ENCODE data around the gene DDAH1.

DDAH1 gene

DNA sequence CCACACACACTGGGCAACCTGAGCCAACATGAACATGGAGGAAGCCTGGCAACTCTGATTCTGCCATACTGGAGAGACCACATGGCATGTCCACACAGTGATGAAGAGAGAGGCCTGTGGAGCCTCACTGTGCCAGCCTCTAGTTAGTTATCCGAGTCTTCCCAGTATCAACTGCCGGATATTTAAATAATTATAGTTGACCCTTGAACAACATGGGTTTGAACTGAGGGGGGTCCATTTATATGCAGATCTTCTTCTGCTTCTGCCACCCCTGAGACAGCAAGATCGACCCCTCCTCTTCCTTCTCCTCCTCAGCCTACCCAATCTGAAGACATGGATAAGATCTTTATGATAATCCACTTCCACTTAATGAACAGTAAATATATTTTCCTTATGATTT lies 27.8 kb downstream of the DDAH1 start:
- DNase-seq = no peak

GRCh38 chr1:85433096-85433495 lies 31.9 kb downstream of the DDAH1 start:
- DNase-seq = no peak

DNA sequence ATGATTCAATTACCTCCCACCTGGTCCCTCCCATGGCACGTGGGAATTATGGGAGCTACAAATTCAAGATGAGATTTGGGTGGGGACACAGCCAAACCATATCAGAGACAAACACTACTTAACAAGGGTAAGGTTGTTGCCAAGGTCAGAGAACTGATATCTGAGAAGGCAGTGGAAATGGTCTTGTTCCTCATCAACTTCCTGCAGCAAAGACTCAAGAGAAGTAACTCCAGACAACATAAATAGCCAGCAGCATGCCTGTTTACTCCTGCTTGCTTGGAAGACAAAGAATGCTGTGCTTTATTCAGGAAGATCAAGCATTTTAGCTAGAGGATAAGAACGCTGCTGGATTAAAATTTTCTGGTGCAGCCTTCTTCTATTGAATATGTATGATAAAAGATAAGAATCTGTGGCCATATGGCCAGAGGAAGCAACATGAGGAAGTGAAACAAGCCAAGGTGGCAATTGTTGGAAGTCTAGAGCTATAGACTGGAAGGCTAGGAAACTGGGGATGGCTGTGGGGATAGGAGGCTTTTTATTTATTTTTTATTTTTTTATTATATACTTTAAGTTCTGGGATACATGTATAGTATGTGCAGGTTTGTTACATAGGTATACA lies 36.4 kb downstream of the DDAH1 start:
- no peak for DNase-seq

- DNase-seq = no peak
Measured at GRCh38 chr1:85427849-85428248, 37.1 kb downstream of the DDAH1 start.

DNA sequence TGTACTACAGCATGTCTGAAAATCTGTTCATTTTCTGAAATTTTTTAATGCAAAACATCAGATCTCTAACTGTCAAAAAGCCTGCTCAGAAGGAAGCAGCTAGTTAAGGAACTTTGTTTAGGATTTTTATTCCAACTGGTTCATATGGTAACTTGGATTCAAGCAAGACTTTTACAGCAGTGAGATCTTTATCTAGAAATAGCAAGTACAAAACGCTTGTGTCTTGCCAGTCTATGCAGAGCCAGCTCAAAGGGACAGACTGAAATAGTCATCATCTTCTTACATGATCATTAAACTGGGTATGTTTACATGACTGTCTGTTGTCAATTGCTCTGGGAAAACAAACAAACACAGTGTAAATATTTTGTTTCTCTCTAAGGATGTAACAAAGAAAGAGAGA lies 37.6 kb downstream of the DDAH1 start:
- no peak for DNase-seq

GRCh38 chr1:85421179-85421578 lies 43.8 kb downstream of the DDAH1 start:
- DNase-seq = no peak

DNA sequence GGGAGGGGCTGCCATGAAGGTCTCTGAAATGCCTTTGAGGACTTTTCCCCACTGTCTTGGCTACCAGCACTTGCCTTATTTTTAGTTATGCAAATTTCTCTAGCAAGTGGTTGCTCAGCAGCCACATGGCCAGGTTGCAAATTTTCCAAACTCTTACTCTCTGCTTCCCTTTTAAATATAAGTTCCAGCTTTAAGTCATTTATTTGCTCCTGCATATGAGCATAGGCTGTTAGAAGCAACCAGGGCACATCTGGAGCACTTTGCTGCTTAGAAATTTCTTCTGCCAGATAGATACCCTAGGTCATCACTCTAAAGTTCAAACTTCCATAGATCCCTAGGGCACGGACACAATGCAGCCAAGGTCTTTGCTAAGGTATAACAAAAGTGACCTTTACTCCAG lies 44.8 kb downstream of the DDAH1 start:
- DNase-seq = no peak

- DNase-seq = no peak
Measured at GRCh38 chr1:85417876-85418275, 47.1 kb downstream of the DDAH1 start.

DNA sequence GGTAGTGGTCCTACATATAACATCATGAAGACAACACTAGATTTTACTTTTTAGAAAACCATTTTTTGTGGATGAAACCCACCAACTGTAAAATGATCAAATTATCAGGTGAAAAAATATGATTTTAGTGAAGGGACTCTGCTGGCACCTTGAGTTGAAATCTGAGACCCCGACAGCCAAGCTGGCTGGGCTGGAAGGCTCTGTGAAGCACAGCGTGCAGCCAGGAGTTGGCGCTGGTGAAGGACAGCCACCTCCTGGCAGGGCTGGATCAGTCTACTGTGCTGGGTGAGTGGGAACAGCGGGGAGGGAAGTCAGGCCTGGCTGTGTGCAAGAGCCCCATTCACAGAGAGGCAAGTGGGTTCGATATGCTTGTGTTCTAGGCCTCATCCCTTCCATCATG lies 47.9 kb downstream of the DDAH1 start:
- DNase-seq = no peak

GRCh38 chr1:85413169-85413568 lies 51.8 kb downstream of the DDAH1 start:
- DNase-seq = no peak

GRCh38 chr1:85411567-85412305 lies 53.2 kb downstream of the DDAH1 start:
- no peak for DNase-seq

GRCh38 chr1:85409516-85409915 lies 55.4 kb downstream of the DDAH1 start:
- no peak for DNase-seq

DNA sequence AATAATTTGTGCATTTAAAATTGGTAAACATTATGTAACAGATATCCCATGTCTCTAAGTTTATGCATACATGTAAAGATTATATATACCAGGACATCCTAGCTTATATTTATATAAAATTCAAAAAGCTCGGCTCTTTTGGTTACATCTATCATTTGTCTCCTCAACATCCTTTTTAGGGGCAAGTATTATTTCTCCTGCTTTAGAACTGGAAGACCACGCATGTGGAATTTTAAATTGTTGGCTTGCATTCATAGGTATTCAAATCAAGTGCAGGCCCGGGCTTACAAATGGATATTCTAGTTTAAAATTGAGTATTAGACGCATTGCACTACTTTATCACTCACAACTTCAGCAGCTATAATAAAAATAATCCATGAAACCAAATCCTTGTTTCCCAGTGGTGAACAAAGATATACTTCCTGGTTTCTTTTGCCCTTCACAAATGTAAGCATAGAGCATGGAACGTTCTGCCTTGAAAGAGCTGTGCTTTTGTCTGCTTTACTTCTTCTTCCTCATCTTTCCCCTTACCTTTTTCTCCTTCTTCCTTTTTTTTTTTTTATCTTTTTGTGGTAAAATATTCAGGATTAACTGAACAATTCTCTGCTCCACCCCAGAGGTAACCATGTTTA lies 57.1 kb downstream of the DDAH1 start:
- DNase-seq = no peak

DNA sequence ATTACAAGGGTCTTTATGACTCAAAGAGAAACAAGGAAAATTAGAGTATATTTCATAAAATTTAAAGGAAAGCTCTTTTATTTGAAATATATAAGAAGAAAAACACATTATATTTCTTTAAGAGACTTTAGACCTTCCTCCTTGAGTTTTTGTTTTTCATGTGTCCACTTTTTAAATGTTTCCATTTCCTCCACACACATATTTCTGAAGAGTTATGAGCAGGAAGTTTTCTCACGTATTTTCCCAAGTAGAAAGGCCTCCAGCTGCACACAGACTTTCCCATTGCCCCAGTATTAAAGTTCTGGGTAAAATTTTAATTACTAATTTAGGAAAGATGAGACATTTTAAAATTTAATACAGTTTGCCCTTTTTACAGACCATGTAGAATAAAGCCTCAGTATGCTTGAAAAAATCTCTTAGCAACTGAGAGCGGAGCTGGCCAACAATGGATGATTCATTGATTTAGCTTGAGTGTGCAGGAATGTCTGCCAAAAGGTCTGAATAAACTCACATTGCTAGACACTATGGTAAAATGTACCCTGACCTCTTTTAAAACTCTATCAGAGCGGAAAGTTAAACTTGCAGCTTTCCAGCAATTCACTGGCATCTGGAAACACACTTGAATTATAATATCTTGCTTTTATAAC lies 57.9 kb downstream of the DDAH1 start:
- no peak for DNase-seq

DNA sequence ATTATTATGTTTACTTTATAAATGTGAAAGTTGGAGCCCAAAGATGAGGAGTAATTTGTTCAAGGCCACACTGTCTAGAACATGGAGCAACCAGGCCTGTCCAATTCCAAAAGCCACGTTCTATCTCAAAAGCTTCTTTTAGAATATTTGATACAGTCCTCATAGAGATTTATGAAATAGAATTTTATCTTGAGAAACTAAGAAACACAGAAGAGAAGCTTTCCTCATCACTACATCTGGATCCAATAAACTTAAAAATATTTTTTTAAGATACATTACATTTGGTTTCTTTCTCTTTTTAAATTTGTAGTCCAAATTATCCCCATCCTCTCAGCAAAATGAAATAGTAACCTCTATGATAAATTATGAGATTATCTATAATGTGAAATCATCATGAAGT lies 58.9 kb downstream of the DDAH1 start:
- no peak for DNase-seq

- DNase-seq = no peak
Measured at GRCh38 chr1:85404408-85404807, 60.6 kb downstream of the DDAH1 start.

DNA sequence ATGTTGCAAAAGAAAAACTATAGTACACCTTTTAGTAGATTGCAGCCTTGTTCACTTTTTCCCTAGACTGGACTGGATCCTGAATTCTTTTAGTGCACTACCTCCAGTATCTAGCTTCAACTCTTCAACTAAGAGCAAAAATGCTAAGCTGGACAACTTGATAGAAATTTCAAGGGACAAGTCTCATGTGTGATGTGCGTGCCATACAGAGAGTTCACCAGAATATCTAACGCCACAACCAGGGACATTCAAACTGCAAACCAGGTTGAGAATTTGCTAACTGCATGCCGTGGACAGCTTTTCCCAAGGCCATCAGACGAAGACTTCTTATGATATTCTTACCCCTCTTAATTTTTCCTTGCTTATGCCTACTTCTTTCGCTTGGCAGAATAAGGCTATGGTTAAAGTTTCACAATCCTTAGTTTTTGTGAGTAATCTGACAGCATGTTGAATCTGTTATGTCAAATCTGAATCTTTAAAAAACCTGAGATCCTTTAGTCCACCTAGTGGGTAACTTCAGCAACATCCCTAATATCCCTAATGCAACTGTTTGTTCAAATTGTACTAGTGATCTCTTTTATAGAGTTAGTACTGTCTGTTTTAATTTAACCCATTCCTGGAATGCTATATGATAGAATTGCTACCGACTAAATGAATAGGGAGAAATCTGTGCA lies 66.4 kb downstream of the DDAH1 start:
- no peak for DNase-seq

GRCh38 chr1:85397490-85398032 lies 67.4 kb downstream of the DDAH1 start:
- no peak for DNase-seq

DNA sequence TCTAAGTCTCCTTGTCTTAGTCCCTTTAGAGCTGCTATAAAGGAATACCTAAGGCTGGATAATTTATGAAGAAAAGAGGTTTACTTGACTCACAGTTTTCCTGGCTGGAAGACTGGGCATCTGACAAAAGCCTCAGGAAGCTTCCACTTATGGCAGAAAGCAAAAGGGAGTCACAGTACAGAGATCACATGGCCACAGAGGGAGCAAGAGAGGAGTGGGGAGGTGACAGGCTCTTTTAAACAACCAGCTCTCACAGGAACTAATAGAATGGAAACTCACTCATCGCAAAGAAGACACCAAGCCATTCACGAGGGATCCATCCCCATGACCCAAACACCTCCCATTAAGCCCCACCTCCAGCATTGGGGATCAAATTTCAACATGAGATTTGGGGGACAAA lies 68.8 kb downstream of the DDAH1 start:
- no peak for DNase-seq

DNA sequence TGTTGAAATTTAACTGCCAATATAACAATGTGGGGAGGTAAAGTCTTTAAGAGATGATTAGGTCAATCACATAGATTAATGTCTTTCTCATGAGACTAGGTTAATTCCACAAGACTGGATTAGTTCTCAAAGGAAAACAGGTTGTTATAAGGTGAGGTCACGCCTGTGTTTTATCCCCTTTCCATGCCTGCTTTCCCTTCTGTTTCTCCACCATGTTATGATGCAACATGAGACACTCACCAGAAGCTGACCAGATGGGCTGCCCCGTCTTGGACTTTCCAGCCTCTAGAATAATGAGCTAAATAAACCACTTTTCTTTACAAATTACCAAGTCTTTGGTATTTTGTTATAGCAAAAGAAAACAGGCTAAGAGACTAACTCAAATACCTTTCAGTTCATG lies 70.8 kb downstream of the DDAH1 start:
- DNase-seq = no peak

DNA sequence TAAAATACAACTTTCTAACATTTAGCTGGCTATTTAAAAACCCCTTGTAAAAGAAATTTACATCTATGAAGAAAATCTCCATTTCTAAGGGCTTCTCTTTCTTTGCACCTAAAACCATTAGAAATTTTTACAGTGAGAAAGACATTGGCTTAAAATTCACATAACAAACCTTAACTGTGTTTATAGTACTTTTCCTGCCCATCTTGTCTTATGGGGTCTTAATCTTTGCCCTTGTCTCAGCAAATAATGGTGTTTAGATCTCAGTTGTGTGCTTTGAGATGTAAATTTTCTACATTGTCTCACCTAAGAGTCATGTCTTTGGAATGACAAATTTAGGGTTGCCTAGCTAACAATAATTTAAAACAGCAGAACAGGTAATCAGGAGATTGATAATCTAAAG lies 71.5 kb downstream of the DDAH1 start:
- no peak for DNase-seq

- no peak for DNase-seq
Measured at GRCh38 chr1:85388416-85388815, 76.5 kb downstream of the DDAH1 start.

GRCh38 chr1:85387781-85388180 lies 77.2 kb downstream of the DDAH1 start:
- DNase-seq = no peak
